GM19023 (cell line): Measurements from ENCODE around the gene NUDCD3.

ENCODE experiments used
- ATAC-seq: cut with Tn5 transposase; IDR thresholded peaks from one replicate; pipeline ENCODE4 v1.9.1; 2021; ENCODE audit warnings: mild to moderate bottlenecking, moderate library complexity; ENCODE audit not compliant: unreplicated experiment

NUDCD3 gene

GRCh38 chr7:44385434-44386138, 104.9 kb downstream of the NUDCD3 start:
- no peak for ATAC-seq

- no peak for ATAC-seq
Measured at GRCh38 chr7:44384586-44385433, 105.6 kb downstream of the NUDCD3 start.

GRCh38 chr7:44383566-44383965, 106.9 kb downstream of the NUDCD3 start:
- ATAC-seq, result no peak

GRCh38 chr7:44382459-44383265, 107.8 kb downstream of the NUDCD3 start:
- no peak for ATAC-seq

GRCh38 chr7:44381494-44382220, 108.8 kb downstream of the NUDCD3 start:
- no peak for ATAC-seq

GRCh38 chr7:44380831-44381493, 109.5 kb downstream of the NUDCD3 start:
- no peak for ATAC-seq

GRCh38 chr7:44380189-44380830, 110.1 kb downstream of the NUDCD3 start:
- ATAC-seq, result no peak

- ATAC-seq, result no peak
Measured at GRCh38 chr7:44379366-44380188, 110.9 kb downstream of the NUDCD3 start.

- no peak for ATAC-seq
Measured at GRCh38 chr7:44378744-44379143, 111.7 kb downstream of the NUDCD3 start.

GRCh38 chr7:44377681-44378421, 112.6 kb downstream of the NUDCD3 start:
- ATAC-seq, result peak; percentile 63

- no peak for ATAC-seq
Measured at GRCh38 chr7:44377134-44377463, 113.4 kb downstream of the NUDCD3 start.

- no peak for ATAC-seq
Measured at GRCh38 chr7:44376429-44377133, 113.9 kb downstream of the NUDCD3 start.

GRCh38 chr7:44375926-44376342, 114.5 kb downstream of the NUDCD3 start:
- ATAC-seq, result no peak

GRCh38 chr7:44375236-44375699, 115.2 kb downstream of the NUDCD3 start:
- no peak for ATAC-seq

GRCh38 chr7:44374007-44374763, 116.3 kb downstream of the NUDCD3 start:
- no peak for ATAC-seq

GRCh38 chr7:44373418-44373740, 117.1 kb downstream of the NUDCD3 start:
- ATAC-seq, result no peak
